Hepatocyte (in vitro differentiated cells): ENCODE measurements around the gene DNAJB5. TPM values are rescaled to one million over a fixed set of nuclear protein-coding genes. Genes with fewer than 3 reads are reported as not detected.

Source experiments
- DNase-seq: peaks from one replicate; pipeline ENCODE4 v3.0.0-alpha.2; 2016; ENCODE audit warnings: low spot score
- H2AFZ ChIP-seq: fragments of 200-600 bp; sonication (generic); 2 replicates; pipeline ENCODE4 v1.6.0; 2016; ENCODE audit warnings: antibody characterized with exemption, mild to moderate bottlenecking
- H3K27ac ChIP-seq: fragments of 200-600 bp; sonication (generic); 2 replicates; pipeline ENCODE4 v1.5.1; 2016; ENCODE audit warnings: mild to moderate bottlenecking
- H3K27me3 ChIP-seq: fragments of 200-600 bp; sonication (generic); 2 replicates; pipeline ENCODE4 v1.6.1; 2016
- H3K36me3 ChIP-seq: fragments of 200-600 bp; sonication (generic); replicated peaks from 2 replicates; pipeline ENCODE4 v1.5.1; 2016; ENCODE audit warnings: low read depth; ENCODE audit not compliant: insufficient read depth
- H3K4me1 ChIP-seq: fragments of 200-600 bp; sonication (generic); 2 replicates; pipeline ENCODE4 v1.5.1; 2016; ENCODE audit warnings: mild to moderate bottlenecking, moderate library complexity; ENCODE audit not compliant: insufficient read depth
- H3K4me2 ChIP-seq: fragments of 200-600 bp; sonication (generic); 2 replicates; pipeline ENCODE4 v1.6.0; 2016
- H3K4me3 ChIP-seq: fragments of 200-600 bp; sonication (generic); 2 replicates; pipeline ENCODE4 v1.5.1; 2016; ENCODE audit warnings: mild to moderate bottlenecking
- H3K79me2 ChIP-seq: fragments of 200-600 bp; sonication (generic); 2 replicates; pipeline ENCODE4 v1.6.0; 2017; ENCODE audit warnings: mild to moderate bottlenecking
- H3K9me2 ChIP-seq: fragments of 200-600 bp; sonication (generic); replicated peaks from 2 replicates; pipeline ENCODE4 v1.6.0; 2017; ENCODE audit warnings: mild to moderate bottlenecking; ENCODE audit not compliant: insufficient read depth
- H3K9me3 ChIP-seq: fragments of 200-600 bp; sonication (generic); 2 replicates; pipeline ENCODE4 v1.5.1; 2016; ENCODE audit warnings: low read depth, mild to moderate bottlenecking
- H4K20me1 ChIP-seq: fragments of 200-600 bp; sonication (generic); 2 replicates; pipeline ENCODE4 v1.6.0; 2016; ENCODE audit warnings: mild to moderate bottlenecking; ENCODE audit not compliant: insufficient read depth, poor library complexity, severe bottlenecking
- CTCF ChIP-seq: fragments of 200-600 bp; sonication (generic); IDR thresholded peaks from 2 replicates; pipeline ENCODE4 v1.5.1; 2016; ENCODE audit warnings: antibody characterized with exemption, mild to moderate bottlenecking; ENCODE audit not compliant: poor library complexity
- EZH2 ChIP-seq: fragments of 200-600 bp; sonication (generic); IDR thresholded peaks from 2 replicates; pipeline ENCODE4 v1.6.1; 2016; ENCODE audit warnings: antibody characterized with exemption, mild to moderate bottlenecking, borderline replicate concordance
- EZH2phosphoT487 ChIP-seq: fragments of 200-600 bp; sonication (generic); IDR thresholded peaks from one replicate; pipeline ENCODE4 v1.6.1; 2018; ENCODE audit warnings: antibody characterized with exemption, mild to moderate bottlenecking, low read depth, moderate library complexity; ENCODE audit not compliant: unreplicated experiment, severe bottlenecking
- whole genome bisulfite sequencing: methylation state at CpG from one replicate; pipeline ENCODE4 v1.1.6; 2016; ENCODE audit warnings: low lambda C conversion rate; ENCODE audit errors: missing lambda C conversion rate; 5-methylcytosine and 5-hydroxymethylcytosine counted together
- polyA plus RNA-seq: library from polyadenylated mRNA; unstranded; fragments of >200 nt; fragmentation: Nextera tagmentation; extraction: Ambion mirVana; gene quantifications from 2 replicates; pipeline ENCODE4 v1.2.1, GENCODE V29; 2016
- total RNA-seq: library from RNA; depleted of rRNA; stranded (reverse); fragments of >200 nt; gene quantifications from 2 replicates; pipeline ENCODE4 v1.2.3, GENCODE V29; 2014

Gene DNAJB5
- total and polyA plus RNA-seq, 2 experiments from 2014 or later, result 7.0 to 7.6 TPM

GRCh38 chr9:34995670-34996060 lies 6.1 kb downstream of the DNAJB5 start:
- H3K27ac ChIP-seq, result peak overlapping the region; percentile 94
- no peaks in the 10 kb centered on the region for H3K27me3 ChIP-seq
- no peak for DNase-seq
- H2AFZ ChIP-seq, result no peak overlapping the region
- H3K9me2 ChIP-seq, result no peaks in the 10 kb centered on the region
- H3K36me3 ChIP-seq, result no peaks in the 10 kb centered on the region
- no peaks in the 10 kb centered on the region for H4K20me1 ChIP-seq
- 63% methylated on average over 3 of the region's 3 CpGs for WGBS
- H3K4me3 ChIP-seq, result no peak overlapping the region
- no peak overlapping the region for H3K4me2 ChIP-seq
- H3K79me2 ChIP-seq, result no peaks in the 10 kb centered on the region
- H3K9me3 ChIP-seq, result no peaks in the 10 kb centered on the region
- no peak for TF ChIP-seq EZH2phosphoT487
- TF ChIP-seq CTCF, result no peak
- TF ChIP-seq EZH2, result no peak
- H3K4me1 ChIP-seq, result peaks cover 29% of the 10 kb centered on the region

- Histone ChIP-seq H3K4me3 (no peak overlapping the region), H3K4me2 (no peak overlapping the region), H3K36me3 (no peaks in the 10 kb centered on the region), H3K9me3 (no peaks in the 10 kb centered on the region), H3K4me1 (peaks cover 27% of the 10 kb centered on the region), H4K20me1 (no peaks in the 10 kb centered on the region), H2AFZ (no peak overlapping the region), H3K9me2 (no peaks in the 10 kb centered on the region), H3K27ac (peak overlapping the region; percentile 94), H3K79me2 (no peaks in the 10 kb centered on the region), H3K27me3 (no peaks in the 10 kb centered on the region)
- WGBS, result 98% methylated on average over 25 of the region's 26 CpGs
- TF ChIP-seq EZH2phosphoT487 (no peak), CTCF (no peak), EZH2 (no peak)
- no peak for DNase-seq
Observed at GRCh38 chr9:34996181-34996904, 6.8 kb downstream of the DNAJB5 start.

- peak overlapping the region; percentile 94 for H3K27ac ChIP-seq
- no peaks in the 10 kb centered on the region for H4K20me1 ChIP-seq
- no peak for TF ChIP-seq EZH2
- no peak for TF ChIP-seq EZH2phosphoT487
- TF ChIP-seq CTCF, result no peak
- no peaks in the 10 kb centered on the region for H3K27me3 ChIP-seq
- no peaks in the 10 kb centered on the region for H3K79me2 ChIP-seq
- no peaks in the 10 kb centered on the region for H3K9me3 ChIP-seq
- peak; percentile 77 for DNase-seq
- H3K4me3 ChIP-seq, result no peak overlapping the region
- WGBS, result 65% methylated on average over 10 of the region's 10 CpGs
- no peaks in the 10 kb centered on the region for H3K9me2 ChIP-seq
- H3K4me2 ChIP-seq, result peak overlapping the region; percentile 57
- H3K36me3 ChIP-seq, result no peaks in the 10 kb centered on the region
- no peak overlapping the region for H2AFZ ChIP-seq
- H3K4me1 ChIP-seq, result peaks cover 24% of the 10 kb centered on the region
Observed at GRCh38 chr9:34996905-34997279, 7.3 kb downstream of the DNAJB5 start.

GRCh38 chr9:34997379-34997781 lies 7.8 kb downstream of the DNAJB5 start:
- H3K79me2 ChIP-seq, result no peaks in the 10 kb centered on the region
- H3K36me3 ChIP-seq, result no peaks in the 10 kb centered on the region
- H4K20me1 ChIP-seq, result no peaks in the 10 kb centered on the region
- no peak for DNase-seq
- no peak overlapping the region for H2AFZ ChIP-seq
- no peaks in the 10 kb centered on the region for H3K27me3 ChIP-seq
- H3K4me2 ChIP-seq, result peak overlapping the region; percentile 57
- H3K4me1 ChIP-seq, result peaks cover 21% of the 10 kb centered on the region
- H3K9me3 ChIP-seq, result no peaks in the 10 kb centered on the region
- H3K4me3 ChIP-seq, result no peak overlapping the region
- H3K9me2 ChIP-seq, result no peaks in the 10 kb centered on the region
- TF ChIP-seq EZH2 (no peak), CTCF (no peak), EZH2phosphoT487 (no peak)
- peak overlapping the region; percentile 94 for H3K27ac ChIP-seq
